Fibroblast of skin of scalp (primary cell): Measurements from ENCODE around the gene HDAC4.

Experiments used
- DNase-seq: peaks from one replicate; pipeline ENCODE4 v3.0.0-alpha.2; 2013

HDAC4 gene

DNA sequence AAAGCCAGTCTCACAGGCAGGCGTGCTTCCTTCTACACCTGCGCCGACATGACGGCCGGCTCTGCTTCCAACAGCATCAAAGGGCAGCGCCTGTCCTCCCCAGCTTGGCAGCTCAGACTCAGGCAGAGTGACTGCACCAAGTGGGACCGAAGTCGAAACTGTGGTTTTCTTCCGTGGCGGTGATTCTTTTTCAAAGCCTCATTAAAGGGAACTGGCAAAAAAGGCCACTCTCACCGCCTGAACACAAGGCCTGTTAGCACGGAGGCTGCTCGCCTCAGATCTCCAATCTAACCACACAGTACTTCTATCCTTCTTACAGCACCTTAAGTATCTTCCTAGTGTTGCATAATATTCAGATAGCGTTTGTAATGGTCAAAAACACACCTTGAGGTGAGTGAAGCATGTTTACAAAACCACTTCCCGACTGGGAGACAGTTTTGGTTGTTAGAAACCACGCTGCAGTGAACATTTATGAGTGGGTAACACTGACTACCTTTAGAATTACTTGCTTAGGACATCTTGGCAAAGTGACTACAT is 236.4 kb downstream of the HDAC4 start:
- DNase-seq = no peak

DNA sequence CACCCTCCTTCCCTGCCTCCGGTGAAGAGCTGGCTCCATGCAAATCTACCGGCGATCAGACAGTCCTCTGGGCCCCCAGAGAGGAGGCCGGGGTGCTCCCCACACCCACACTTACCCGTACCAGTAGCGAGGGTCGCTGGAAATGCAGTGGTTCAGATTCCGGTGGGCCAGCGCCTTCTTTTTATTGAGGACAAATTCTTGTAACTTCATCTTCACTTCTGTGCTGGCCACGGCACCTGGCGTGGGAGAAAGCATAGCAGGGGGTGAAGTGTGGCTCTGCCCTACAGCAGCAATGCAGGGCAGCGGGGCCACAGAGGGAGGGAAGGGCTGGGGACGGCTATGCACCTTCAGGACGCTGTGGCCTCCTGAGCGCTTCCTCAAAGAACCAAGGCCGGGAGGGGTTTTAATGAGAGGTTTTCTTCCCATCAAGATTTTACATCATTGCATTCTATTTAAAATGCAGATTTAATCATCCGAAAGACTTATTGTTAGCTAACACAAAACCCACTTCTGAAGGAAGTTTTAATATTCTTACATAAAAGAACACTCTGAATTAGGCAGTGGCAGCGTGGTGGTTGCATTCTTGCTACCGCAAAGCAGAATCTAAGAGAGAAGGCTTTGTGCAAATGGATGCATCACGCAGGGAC is 237.0 kb downstream of the HDAC4 start:
- no peak for DNase-seq

DNA sequence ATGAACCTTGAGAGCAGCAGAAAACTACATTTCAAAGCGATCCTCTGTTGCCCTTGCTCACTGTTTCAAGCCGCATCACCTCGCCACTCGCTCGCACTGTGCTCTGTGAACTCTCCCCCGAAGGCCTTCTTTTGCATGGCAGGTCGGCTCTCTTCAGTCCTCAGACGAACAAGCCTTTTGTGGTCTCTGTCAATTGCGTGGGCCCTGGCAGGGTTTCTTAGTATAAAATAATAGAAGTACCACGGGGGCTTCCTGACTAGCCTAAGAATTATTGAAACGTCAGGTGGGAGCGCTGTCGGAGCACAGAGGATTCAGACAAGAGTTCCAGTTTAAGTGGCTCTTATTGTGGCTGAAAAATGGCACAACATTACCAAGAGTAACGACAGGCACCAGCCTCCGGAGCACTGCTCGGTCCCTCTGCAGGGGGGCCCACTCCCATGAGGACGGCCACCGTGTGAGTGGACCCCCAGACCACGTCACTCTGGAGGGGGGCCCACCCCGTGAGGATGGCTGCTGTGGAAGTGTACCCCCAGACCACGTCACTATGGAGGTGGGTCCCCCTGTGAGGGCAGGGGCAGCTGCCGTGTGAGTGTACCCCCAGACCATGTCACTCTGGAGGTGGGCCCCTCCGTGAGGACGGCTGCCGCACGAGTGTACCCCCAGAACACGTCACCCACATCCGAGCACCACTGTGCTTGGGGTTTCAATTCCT is 237.7 kb downstream of the HDAC4 start:
- DNase-seq = no peak

DNA sequence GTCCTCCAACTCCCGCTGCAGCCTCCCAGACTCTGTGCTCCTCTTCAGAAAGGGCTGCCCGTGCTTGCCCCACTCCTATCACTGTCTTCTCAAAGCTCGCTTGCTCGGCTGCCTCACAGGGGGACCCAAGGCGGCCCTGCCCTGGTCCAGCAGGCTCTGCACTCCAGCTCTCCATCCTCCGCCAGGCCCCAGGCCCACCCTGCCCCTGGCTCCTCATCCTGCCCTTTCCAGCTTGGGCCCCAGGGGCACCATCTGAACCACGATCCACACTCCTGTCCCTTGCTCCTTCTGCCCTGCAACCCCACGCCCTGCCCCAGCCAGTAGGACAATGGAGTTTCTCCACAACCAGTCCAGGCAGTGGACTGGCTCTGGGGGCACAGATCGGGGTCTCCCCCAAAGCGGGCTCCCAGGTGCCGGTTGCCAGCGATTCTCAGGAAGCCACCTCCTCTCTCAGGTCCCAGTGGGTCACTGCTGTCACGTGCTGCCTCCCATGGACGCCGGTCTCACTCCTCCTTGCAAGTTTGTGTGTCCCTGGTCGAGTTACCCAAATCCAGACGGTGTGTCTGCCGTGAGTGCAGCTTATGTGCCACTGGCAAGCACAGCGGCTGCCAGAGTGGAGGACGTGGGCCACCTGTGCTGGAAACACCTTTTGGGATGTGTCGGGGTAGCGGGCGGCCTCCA is 238.5 kb downstream of the HDAC4 start:
- DNase-seq = no peak

DNA sequence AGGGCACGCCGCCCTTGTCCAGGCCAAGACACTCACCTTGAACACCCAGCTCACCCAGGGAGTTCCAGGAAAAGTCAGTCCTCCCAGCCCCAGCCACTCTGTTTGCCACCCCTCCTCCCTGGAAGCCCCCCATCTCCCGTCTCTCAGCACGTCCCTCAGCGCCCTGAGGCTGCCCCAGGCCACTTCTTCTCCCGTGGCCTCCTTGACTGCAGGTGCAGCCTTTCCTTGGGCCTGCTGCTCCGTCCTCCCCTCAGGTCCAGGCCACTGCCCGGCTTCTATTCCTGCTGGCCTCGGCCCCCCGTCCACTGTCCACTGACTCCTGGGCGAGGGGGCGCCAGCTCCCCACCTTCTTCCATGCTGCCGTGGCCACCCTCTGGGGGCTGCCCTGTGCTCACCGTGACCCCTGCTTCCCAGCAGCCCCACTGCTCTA is 239.1 kb downstream of the HDAC4 start:
- no peak for DNase-seq

DNA sequence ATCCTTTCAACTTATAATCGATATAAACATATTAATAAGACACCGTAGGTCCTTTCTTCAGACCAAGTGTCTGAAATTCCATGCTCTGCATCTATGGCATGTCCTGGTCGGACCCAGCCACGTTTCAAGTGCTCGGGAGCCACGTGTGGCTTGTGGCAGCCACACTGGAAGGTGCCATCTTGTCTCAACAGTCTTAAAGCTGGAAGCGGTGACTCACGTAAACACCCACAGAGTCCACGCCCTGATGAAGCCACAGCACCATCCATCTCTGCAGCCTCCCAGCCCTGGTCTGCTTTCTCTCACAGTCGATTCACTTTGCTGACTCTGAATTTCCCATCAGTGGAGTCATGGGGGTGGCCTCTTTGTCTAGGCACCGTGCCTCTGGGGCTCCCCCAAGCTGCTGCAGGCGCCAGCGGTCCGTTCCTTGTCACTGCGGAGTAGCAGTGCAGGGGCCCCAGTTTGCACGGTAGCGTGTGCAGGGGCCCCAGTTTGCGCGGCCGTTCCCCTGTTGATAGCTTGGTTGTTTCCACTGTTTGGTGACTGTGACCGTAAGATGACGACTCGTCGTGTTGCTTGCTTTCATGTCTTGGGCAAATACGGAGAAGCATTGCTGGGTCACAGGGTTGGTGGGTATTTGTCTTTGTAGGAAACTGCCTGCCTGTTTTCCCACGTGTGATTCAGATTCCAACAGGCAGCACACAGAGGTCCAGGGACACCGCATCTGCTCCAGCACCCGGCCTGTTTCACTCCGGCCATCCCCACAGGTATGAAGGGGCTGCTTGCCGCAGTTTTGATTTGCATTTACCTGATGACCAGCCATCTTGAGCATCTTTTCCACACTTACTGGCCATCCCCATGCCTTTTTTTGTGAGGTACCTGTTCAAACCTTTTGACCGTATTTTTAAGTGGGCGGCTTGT is 240.3 kb downstream of the HDAC4 start:
- no peak for DNase-seq

DNA sequence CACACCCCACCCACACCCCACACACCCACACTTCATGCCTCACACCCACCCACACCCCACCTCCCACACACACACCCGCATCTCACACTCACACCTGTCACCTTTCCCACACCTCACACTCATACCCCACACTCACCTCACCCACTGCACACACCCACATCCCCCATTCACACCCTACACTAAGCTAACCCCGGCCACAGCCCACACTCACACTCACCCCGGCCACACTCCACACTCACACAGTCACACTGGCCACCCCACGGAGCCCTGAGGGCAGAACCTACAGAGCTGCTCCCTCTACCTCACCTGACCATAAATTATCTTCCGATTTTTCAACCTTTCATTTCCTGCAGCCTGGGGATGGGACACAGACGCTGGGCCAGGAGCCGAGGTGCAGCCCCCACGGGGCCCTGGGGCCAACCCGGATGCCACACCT is 241.3 kb downstream of the HDAC4 start:
- DNase-seq = no peak

DNA sequence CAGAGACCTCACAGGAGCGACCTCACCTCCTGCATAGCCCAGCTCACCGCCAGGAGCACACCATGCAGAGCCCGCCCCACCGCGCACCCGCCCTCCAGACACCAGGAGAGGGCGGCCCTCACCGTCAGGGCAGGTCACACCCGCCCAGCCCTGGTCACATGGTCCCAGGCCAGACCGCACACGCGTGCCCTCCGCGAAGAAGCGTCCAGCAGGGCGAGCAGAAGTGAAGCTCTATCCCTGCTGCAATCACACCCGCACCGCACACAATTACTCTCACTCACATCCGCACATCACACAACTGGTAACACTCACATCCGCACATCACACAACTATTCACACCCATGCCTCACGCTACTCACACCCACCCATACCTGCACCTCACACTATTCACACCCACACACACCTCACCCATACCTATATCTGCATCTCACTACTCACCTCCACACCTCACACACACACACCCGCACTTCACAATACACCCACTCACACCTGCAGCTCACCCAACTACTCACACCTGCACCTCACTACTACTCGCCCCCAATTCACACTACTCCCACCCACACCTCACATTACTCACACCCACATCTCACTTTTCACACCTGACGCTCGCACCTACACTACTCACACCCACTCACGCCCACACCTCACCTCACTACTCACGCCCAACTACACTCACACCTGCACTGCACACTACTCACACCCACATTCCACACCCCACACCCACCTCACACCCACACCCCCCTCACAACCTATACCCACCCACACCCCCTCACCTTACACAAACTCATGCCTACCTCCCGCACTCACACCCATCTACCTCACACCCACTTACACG is 242.0 kb downstream of the HDAC4 start:
- DNase-seq = no peak

DNA sequence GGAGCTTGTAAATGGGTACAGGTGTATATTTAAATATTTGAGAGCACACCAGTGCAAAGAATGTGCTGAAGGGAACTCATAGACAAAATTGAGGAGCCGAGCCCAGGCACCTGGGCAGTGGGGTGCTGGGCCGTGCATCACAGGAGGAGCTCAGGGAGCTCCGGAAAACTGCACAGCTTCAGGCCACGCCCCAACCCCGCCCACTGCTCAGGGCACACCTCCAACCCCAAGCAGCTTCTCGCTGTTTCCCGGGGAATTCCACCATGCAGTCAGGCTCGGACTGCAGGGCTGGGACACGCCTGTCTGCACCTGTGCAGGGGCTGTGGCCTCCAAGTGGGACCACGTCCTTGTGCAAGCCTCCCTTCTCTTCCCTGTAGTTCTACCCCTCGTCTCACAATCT is 243.0 kb downstream of the HDAC4 start:
- no peak for DNase-seq

DNA sequence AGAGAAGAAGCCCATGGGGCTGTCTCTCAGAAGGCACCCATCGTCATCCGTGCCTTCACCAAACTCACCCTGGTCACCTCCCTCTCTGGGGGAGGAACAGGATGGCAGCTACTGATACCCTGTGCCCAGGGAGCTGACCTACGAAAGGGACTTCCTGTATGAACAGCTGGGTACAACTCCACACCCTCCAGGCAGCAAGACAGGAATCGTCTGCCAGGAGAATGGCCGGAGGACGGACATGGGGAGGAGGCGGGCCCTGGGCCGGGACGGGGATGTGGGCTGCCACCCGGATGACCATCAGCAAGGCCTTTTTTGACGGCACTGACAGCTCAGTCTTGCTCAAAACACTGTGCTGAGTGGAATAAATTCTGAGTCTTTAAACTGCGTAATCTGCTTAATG is 243.6 kb downstream of the HDAC4 start:
- DNase-seq = no peak

DNA sequence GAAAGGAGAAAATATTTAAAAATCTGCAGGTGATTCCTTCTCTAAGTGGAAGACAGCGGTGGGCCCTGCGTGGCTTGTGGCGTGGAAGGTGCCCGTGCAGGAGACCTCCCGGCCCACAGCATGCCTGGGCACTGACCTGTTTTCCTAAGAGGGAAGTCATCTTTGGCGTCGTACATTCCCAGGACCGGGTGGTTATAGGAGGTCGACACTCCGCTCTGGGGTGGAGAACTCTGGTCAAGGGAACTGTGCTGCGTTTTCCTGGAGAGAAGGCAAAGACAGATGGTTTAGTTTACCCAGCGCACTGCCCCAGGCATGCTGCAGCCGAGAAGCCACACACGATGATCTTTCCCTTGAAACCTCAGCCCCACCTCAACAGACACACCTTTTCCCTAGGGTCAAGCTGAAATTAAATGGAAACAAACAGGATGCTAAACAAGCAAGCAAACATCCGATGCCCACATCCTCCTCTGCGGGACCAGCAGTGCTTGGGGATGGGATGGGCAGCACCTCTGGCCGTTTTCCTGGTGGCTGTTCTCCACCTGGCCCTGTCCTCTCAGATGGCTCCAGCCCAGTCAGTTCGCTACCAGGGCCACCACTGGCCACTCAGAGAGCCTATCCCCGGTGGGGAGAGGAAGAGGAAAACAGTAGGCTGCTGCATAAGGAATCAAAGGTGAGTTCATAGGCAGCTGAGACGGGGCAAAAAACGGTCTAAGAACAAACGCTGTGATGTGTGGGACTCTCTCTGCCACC is 244.1 kb downstream of the HDAC4 start:
- DNase-seq = no peak

DNA sequence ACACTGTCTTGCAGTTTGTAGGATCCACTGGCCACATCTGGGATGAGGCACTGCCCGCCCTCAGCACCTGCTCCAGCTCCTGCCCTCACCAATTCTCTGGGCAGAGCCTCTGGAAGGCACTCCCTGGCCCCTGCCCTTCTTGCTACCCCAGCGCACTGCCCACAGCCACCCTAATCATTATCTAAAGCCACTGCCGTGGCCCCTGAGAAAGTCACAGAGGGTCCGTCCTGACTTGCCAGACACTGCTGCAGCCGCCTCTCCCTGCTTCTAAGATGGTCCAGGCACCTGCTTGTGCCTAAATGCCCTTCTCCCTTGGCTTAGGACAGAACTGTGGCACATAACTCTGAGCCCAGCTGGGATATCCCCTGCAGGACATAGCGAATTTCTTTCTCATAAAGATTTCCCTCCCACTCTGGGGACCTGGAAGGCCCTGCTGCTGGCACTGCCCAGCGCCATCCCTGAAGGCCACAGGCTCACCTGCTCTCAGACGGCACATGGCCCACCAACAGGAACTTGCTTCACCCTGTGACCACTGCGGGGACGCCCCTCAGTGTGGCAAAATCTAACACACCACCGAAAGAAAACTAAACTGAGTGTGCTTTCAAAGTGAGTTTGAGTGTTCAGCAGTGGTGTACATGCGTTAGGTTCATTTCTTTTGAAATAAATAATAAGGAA is 244.9 kb downstream of the HDAC4 start:
- no peak for DNase-seq

DNA sequence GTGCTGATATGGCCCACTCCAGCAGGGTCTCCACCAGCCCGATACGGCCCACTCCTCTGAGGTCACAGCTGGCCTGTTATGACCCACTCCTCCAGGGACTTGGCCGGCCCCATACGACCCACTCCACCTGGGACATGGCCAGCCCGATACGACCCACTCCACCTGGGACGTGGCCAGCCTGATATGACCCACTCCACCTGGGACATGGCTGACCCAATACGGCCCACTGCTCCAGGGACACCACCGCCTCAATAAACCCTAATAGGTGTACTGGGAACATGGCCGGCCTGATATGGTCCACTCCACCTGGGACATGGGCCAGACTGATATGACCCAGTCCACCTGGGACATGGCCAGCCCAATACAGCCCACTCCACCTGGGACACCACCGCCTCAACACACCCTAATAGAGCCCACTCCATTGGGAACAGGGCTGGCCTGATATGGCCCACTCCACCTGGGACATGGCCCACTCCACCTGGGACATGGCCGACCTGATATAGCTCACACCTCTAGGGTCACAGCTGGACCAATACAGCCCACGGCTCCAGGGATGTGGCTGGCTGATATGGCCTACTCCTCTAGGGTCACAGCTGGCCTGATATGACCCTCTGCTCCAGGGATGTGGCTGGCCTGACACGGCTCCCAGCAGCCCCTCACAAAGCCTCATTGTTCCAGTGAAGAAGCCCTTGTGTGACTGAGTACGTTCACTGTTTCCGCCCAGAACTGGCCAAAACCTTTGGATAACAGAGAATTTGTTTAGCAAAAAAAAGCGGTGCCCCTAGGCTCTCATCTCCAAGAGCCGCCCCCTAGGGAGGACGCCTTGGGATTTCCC is 245.6 kb downstream of the HDAC4 start:
- no peak for DNase-seq

DNA sequence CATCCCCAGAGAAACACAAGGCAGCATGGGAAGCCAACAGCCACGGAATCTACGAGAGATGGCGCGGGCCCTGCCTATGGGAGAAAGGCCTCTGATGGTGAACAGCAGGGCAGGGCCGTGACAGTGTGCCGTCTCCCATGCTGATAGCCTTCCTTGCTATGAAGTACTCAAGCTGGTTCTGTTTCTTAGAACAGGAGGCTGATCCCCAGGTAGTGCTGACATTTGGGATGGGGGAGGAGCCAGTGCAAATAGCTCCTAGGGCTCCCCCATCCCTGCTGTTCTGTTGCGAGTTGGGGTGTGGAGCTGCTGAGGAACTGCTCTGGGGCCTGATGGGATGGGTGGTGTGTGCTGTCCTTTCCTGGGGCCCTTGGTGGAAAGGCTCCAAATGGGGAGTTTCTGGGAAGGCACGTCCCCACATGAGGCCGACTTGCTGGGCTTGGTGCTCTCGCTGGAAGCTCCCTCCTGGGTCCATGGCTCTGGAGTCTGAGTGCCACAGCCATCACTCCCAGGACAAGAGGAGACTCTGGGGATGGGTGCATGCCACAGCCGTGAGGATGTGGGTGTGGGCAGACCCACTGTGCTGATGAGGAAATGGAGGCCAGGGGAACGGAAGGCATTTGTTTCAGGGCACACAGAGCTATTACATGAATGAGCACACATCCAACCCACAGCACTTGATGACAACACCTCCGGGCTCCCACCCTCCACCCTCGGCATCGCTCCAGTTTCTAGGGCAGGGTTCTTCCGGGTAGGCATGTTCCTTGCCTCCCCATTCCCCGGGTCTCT is 246.8 kb downstream of the HDAC4 start:
- no peak for DNase-seq

DNA sequence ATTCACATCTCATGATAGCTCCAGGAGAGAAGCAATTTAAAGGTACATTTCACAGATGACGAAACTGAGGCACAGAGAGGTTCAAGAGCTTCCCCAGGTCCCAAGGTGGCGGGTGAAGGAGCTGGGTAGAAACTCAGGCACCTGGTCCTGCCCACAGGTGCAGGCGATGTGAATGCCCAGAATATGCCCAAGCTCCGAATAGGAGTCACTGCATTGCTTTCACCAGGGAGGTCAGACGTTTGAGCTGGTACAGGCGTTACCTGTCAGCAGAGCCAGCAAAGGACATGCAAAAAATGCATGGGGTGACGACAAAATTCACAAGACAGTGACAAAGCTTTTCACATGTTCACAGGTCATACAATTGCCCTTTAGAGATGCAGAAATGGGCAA is 247.9 kb downstream of the HDAC4 start:
- no peak for DNase-seq

DNA sequence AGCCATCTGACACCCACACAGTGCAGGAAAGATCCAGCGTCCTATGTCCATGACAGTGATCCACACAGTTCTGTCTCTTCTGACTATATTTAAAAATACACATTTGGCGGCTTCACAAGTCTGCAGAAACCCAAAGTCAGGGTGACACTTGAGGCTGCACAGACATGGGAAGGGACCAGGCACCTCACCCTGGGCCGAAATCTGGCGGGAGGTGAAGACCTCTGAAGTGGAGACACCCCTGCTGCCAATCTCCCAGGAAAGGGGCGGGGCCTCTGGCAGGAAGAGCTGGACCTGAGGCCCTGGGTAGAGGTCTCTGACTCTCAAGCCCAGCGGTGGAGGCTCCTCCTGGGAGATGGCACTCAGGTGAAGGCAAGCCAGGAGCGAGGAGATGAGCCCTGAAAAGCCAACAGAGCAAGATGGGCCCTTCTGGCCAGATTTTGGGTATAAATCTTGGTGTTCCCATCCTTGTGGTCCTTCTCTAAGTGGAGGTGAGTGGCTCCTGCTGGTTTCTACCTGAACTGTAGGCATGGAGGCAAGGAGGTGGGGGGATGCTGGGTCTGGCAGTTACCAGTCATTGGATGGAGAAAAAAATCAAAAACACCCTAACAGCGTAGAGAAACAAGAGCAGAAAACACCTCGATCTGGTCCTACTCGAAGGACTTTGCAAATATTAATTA is 248.4 kb downstream of the HDAC4 start:
- DNase-seq = no peak

DNA sequence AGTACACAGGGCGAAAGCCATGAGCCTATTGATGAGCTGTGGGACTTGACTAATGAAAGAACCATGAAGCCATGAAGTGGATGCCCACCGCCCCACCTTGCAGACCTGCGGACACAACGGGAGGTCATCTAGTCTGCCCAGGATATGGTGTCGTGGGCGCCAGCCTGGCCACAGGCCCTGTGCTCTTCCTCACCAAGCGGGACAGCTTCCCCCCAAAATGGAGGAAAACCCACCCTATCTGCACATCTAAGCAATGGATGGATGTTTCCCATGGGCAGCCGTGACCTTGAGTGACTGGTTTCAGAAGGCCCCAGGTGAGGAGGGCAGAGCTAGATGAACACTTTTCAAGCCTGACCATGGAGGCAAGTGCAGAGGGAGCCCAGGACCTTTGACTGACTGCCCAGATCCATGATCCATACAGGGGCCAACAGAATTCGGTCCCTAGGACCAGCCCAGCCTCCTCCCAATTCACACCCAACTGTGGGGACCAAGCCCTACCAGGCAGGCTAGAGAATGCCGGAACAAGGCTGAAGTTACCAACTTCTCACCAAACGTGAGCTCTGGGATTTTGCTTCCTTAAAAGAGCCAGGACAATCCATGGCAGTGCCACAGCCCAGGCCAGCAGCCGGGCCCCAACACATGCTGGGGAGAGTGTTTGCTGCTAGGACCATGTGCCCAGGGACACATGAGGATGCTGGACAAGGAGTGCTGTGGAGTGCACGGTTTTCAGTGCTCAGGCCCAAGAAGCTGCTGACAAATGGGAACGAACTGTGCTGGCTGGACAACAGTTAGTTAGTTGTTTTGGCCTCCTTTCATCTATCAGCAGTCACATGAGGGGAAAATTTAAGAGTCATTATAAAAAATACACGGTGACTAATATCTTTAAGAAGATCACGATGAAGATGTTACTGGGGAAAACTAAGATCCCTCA is 249.4 kb downstream of the HDAC4 start:
- no peak for DNase-seq
